HG02943 (cell line): Measurements from ENCODE around the gene MSL1.
A peak's percentile ranks its signal among the peaks of the same experiment; 100 is the strongest.

Experiments
- ATAC-seq: cut with Tn5 transposase; IDR thresholded peaks from one replicate; pipeline ENCODE4 v1.9.1; 2021; ENCODE audit warnings: mild to moderate bottlenecking, low read depth, moderate library complexity; ENCODE audit not compliant: unreplicated experiment

The MSL1 gene

DNA sequence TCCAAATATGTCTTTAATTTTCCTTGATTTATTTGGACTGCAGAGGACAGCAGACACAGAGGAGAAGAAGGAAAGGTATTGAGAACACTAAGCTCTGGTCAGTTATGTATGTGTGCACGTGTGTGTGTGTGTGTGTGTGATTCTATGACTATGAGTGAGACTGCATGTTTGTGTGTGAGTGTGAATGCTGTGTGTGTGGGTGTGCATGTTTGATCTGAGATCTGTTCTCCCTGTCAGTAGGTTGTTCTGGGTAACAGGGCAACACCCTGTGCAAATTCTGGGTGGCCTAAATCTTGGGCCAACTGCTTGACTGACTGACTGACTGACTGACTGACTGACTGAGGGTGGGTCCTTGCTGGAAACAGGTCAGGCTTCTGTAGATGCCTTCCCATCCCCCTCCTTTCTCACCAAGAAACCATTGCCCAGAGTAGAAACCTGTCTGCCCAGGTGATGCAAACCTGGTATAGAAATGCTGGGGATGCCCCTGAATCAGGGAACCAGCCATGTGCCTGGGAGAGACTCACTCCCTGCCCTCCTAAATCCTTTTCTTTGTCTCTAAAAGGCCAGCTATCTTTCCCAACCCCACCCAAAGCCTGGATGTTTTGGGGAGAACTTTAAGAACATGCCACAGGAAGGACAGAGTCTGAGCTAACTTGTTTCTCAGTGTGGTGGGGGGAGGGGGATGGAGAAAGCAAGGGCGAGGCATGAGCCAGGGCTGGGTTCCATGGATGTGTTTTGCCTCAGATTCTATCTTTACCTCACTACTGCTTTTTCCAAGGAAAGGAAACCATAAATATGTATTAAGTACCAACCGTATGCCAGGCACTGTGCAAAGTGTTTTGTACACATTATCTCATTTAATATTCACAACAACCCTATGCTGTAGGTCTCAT lies 16.9 kb upstream of the MSL1 start:
- no peak for ATAC-seq

DNA sequence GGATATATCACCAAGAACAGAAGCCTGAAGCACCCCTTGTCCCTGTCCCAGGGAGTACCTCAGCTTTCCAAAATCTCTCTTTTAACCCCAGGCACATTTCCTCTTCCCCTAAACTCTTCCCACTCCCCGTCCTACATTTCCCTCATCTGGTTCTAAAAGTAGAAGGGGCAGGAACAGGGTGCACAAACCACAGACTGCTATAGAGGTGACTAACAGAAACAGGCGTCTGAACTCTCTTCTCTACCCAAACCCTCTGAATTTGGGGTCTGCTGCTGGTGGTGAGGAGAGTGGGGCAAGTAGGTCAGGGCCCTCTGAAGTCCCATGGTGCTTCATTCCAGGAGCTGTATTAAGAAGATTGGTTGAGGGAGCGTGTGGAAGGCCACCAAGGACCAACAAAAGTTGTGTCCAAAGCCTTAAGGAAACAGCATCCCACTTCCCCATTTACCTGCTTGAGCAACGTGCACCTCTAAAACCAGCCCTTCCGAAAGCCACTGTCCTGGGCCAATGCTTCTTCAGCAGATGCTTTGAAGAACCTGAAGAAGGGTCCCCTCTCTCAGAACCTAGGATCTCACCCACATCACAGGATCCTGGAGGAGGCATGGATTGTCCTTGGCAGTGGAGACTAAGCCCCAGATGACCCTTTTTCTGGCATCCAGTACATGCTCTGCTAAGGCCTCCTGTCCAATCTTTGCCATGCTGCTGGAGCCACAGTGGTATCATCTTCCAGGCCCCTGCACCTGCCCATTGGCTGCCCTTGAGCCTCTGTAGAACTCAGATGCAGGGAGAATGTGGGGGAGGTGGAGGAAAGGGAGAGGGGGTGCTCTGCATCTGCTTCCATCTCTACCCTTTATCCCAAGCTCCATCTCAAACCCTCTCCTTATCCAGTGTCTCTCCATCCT lies 15.7 kb upstream of the MSL1 start:
- ATAC-seq: no peak

DNA sequence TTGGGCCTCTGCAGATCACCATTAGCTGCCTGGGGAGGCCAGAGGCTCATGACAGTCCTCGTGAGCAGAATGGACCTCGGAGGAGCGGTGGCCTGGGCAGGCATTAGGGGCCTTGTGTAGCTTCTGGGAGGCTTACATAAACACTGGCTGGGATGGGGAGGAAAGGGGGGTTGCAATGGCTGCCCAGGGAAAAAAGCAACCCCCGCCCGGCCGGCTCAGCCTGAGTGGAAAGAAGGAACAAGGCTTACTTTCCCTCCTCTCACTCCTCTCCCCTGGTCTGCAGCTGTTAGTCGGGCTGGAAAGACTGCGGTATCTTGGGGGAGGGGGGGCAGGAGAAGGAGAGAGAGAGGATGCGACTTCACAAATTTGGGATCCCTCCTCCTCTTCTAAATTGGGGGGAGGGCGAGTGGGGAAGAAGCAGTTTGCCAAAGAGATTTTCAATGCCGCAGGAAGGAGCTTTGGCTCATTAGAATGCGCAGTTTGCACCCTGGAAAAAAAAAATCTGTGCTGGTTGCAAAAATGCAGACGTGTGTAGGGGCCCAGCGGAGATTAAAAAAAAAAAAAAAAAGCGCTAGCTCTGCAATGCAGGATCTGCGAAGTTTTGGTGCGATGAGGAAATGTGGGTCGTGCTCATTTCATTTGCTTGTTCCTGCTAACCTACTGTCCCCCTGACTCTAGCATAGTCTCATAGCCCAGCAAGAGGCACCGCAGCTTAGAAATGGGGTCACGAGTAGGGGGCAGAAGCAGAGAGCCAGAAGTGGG lies 14.8 kb upstream of the MSL1 start:
- no peak for ATAC-seq

DNA sequence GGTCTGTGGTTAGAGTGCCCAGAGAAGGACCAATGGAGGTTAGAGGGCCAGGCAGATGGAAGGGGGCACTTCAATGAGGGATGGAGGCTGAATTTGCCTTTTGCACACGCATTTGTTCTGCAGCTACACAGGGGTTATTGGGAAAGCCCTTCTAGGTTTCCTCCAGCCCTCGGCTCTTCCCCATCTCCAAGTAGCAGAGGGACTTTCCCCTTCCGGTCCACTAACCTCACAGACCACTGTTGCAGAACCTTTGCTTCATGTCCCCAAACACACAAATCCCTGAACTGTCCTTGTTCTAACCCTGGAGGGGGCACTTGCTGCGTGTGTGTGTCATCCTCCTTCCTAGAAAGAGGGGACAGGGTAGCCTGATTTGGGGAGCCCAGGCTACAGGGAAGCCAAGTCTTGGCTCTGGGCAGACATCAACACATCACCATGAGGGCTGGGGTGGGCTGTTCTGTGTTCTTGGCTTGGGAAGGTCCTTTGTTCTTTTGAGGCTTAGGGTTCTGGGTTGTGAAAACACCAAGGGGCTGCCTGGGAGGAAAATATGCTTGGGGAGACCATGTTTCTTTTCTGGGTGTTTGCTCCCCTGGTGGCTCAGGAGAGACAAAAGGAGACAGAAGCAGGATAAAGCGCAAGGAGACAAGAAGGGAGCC lies 14.1 kb upstream of the MSL1 start:
- no peak for ATAC-seq

- no peak for ATAC-seq
These were observed 12.6 kb upstream of the MSL1 start for GRCh38 chr17:40108970-40109824.

GRCh38 chr17:40110026-40110845 lies 11.5 kb upstream of the MSL1 start:
- no peak for ATAC-seq

- no peak for ATAC-seq
These were observed 10.3 kb upstream of the MSL1 start for GRCh38 chr17:40111221-40112128.

- no peak for ATAC-seq
These were observed 9.5 kb upstream of the MSL1 start for GRCh38 chr17:40112191-40112711.

DNA sequence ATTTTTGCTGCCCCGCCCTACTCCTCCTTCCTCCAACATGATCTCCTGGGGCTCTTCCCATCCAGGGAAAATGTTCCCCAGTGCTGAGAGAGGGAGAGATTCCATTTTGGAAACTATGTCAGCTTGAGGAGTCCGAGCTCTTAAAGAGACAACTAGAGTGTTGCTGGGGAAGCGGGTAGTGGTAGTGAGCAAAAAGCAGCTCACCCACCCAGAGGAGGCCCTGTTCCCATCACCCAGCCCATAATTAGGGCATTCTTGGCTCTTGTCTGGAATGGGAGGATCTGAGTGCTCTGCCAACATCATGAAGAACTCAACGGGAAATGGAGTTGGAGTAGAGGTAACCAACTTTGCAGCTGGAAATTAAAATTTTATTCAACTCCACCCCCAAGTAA lies 9.1 kb upstream of the MSL1 start:
- ATAC-seq: no peak

GRCh38 chr17:40113110-40113906 lies 8.5 kb upstream of the MSL1 start:
- ATAC-seq: peak; percentile 81

GRCh38 chr17:40113907-40114245 lies 7.9 kb upstream of the MSL1 start:
- ATAC-seq: no peak

DNA sequence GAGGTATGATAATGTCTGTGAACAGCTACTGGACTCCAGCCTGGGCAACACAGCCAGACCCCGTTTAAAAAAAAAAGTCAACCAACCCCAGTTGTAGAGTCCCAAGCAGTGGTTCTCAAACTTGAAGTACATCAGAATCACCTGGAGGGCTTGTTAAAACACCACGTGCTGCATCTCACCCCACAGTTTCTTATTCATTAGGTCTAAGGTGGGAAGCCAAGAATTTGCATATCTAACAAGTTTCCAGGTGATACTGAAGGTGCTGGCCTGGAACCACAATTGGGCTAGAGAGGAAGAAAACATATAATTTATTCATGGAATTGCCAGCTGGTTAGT lies 6.7 kb upstream of the MSL1 start:
- ATAC-seq: no peak

- no peak for ATAC-seq
These were observed 596 bp downstream of the MSL1 start for GRCh38 chr17:40122136-40122998.

DNA sequence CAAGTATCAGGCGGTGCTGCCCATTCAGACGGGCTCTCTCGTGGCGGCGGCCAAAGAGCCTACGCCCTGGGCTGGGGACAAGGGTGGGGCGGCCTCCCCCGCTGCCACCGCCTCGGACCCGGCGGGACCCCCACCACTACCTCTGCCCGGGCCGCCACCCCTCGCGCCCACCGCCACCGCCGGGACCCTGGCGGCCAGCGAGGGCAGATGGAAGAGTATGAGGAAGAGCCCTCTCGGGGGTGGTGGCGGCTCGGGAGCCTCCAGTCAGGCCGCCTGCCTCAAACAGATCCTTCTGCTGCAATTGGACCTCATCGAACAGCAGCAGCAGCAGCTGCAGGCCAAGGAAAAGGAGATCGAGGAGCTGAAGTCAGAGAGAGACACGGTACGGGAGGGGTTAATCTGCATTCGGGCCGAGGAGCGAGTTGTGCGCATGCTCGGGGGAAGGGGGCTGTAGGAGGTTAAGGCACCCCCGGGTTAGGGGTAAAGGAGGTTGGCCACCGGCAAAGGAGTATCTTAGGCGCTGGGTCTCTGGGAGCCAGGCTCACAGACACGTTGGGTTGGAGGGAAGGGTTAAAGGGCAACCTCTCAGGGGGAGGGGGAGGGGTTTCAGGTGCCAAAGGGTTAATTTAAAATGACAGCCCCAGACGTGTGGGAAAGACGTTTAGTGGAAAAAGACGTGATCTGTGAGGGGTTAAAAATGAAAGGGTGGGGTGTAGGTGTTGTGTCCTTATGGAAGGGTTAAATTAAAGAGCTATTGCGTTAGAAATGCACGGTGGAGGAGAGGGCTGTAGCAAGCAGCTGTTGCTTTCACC lies 1.4 kb downstream of the MSL1 start:
- no peak for ATAC-seq

GRCh38 chr17:40123811-40124114 lies 2.0 kb downstream of the MSL1 start:
- ATAC-seq: no peak
